Right atrium auricular region (tissue), 2 donors: Measurements from ENCODE around the gene SEC14L6. TPM values are rescaled to one million over a fixed set of nuclear protein-coding genes. Genes with fewer than 3 reads are reported as not detected.
"Not testable (repeated sequence)": the region's sequence is repeated elsewhere in the genome, so short reads cannot be mapped to it uniquely, and the experiment has no call there.

Experiments
- DNase-seq: peaks from one replicate; pipeline ENCODE4 v3.0.0-alpha.2; 2019; ENCODE audit warnings: low spot score
- H3K27ac ChIP-seq, 2 donors: fragments of 200-600 bp; sonication (generic); 1 replicate in 1 of 2; 2 replicates in 1 of 2; pipeline ENCODE4 v1.5.1; 2016 to 2019
- H3K27me3 ChIP-seq, 2 donors: fragments of 200-600 bp; sonication (generic); one replicate each; pipeline versions ENCODE4 v1.5.1 to v1.6.0; 2017 to 2019
- H3K36me3 ChIP-seq: fragments of 200-600 bp; sonication (generic); one replicate; pipeline ENCODE4 v1.5.1; 2016
- H3K4me1 ChIP-seq, 2 donors: fragments of 200-600 bp; sonication (generic); one replicate each; pipeline versions ENCODE4 v1.5.1 to v1.6.0; 2017 to 2019
- H3K4me3 ChIP-seq, 2 donors: fragments of 200-600 bp; sonication (generic); 1 replicate in 1 of 2; 2 replicates in 1 of 2; pipeline ENCODE4 v1.5.1; 2017 to 2019; ENCODE audit warnings: mild to moderate bottlenecking in 1 of 2, moderate library complexity in 1 of 2
- H3K9me3 ChIP-seq, 2 donors: fragments of 200-600 bp; sonication (generic); one replicate each; pipeline ENCODE4 v1.5.1; 2019
- CTCF ChIP-seq, 2 donors: fragments of 200-600 bp; sonication (generic); IDR thresholded peaks; one replicate each; pipeline ENCODE4 v1.5.1; 2019; ENCODE audit warnings: antibody characterized with exemption in 2 of 2
- total RNA-seq, 2 donors: library from RNA; depleted of rRNA; stranded (reverse); fragments of >200 nt; gene quantifications; one replicate each; pipeline ENCODE4 v1.1.0, GENCODE V29; 2016

Gene SEC14L6
- total RNA-seq, 2 donors from 2014 or later = 0.11 to 1.1 TPM

GRCh38 chr22:30542811-30543188 is 3.7 kb downstream of the SEC14L6 start:
- no peak for DNase-seq
- no peaks in the 10 kb centered on the region for H3K36me3 ChIP-seq
- peak overlapping the region in 1 of 2 donors; percentile 46 for H3K4me3 ChIP-seq
- H3K4me1 ChIP-seq = peaks cover 0 to 12% of the 10 kb centered on the region in 2 donors
- no peak overlapping the region for H3K27ac ChIP-seq
- TF ChIP-seq CTCF (IDR thresholded peaks at IDR 0.05) = no peak
- peaks cover 0 to 11% of the 10 kb centered on the region in 2 donors for H3K27me3 ChIP-seq
- no peaks in the 10 kb centered on the region for H3K9me3 ChIP-seq

DNA sequence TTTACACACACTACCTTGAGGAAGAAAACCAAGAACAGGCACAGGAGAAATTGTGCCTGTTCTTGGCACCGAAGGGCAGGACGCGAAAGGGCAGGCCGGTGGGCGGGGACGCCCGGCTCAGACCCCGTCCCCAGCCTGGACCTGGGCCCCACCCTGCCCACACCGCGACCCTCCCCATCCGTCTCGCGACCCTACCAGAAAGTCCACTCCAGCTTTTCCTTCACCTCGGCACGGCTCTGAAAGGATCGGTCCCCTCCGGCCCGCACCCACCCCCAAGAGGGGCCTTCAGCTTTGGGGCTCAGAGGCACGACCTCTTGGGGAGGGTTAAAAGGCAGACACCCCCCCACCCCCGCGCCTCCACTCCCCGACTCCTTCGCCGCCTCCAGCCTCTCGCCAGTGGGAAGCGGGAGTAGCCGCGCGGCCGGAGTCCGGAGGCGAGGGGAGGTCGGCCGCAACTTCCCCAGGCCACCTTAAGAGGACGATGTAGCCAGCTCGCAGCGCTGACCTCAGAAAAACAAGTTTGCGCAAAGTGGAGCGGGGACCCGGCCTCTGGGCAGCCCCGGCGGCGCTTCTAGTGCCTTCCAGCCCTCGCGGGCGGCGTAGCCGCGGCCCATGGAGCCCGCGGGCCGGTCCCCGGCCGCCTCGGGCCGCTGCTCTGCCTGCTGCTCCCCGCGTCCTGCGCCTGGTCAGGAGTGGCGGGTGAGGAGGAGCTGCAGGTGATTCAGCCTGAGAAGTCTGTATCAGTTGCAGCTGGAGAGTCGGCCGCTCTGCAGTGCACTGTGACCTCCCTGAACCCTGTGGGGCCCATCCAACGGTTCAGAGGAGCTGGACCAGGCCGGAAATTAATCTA is 4.4 kb downstream of the SEC14L6 start:
- peak overlapping the region; percentile 5 to 46 for H3K4me3 ChIP-seq
- H3K9me3 ChIP-seq = no peaks in the 10 kb centered on the region
- H3K4me1 ChIP-seq = peaks cover 0 to 12% of the 10 kb centered on the region in 2 donors
- no peaks in the 10 kb centered on the region for H3K36me3 ChIP-seq
- peaks cover 0 to 11% of the 10 kb centered on the region in 2 donors for H3K27me3 ChIP-seq
- TF ChIP-seq CTCF (IDR thresholded peaks at IDR 0.05) = no peak
- no peak overlapping the region for H3K27ac ChIP-seq
- no peak for DNase-seq

DNA sequence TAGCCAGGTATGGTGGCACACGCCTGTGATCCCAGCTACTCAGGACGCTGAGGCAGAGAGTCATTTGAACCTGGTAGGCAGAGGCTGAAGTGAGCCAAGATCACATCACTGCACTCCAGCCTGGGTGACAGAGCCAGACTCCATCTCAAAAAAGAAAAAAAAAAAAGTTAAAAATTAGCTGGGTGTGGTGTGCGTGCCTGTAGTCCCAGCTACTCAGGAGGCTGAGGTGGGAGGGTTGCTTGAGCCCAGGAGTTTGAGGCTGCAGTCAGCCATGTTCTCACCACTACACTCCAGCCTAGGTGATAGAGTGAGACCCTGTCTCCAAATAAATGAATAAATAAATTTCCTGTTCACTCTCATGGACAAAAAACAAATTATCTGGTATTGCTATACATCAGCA is 5.0 kb downstream of the SEC14L6 start:
- peaks cover 0 to 12% of the 10 kb centered on the region in 2 donors for H3K4me1 ChIP-seq
- H3K27ac ChIP-seq, H3K9me3 ChIP-seq, H3K36me3 ChIP-seq, H3K4me3 ChIP-seq, DNase-seq: not testable (repeated sequence)
- H3K27me3 ChIP-seq = peaks cover 0 to 11% of the 10 kb centered on the region in 2 donors

GRCh38 chr22:30539368-30539767 is 7.2 kb downstream of the SEC14L6 start:
- H3K27ac ChIP-seq = no peak overlapping the region
- no peaks in the 10 kb centered on the region for H3K9me3 ChIP-seq
- TF ChIP-seq CTCF (IDR thresholded peaks at IDR 0.05) = no peak
- no peak overlapping the region for H3K4me3 ChIP-seq
- peaks cover 0 to 11% of the 10 kb centered on the region in 2 donors for H3K27me3 ChIP-seq
- H3K36me3 ChIP-seq = no peaks in the 10 kb centered on the region
- H3K4me1 ChIP-seq = peaks cover 0 to 12% of the 10 kb centered on the region in 2 donors
- no peak for DNase-seq

DNA sequence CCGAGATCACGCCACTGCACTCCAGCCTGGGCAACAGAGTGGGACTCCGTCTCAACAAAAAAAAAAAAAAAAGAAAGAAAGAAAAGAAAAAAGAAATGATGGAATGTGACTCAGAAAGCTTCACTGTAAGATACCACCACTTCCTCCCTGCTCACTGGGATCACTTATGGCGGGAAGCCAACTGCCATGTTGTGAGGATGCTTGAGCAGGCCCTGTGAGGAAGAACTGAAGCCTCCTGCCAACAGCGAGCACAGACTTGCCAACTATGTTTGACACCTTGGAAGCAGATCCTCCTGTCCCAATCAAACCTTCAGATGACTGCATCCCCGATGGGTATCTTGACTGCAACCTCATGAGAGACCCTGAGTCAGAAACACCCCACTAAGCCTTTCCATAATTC is 8.3 kb downstream of the SEC14L6 start:
- DNase-seq = no peak
- H3K27ac ChIP-seq = no peak overlapping the region
- no peak for TF ChIP-seq CTCF (IDR thresholded peaks at IDR 0.05)
- no peak overlapping the region for H3K4me3 ChIP-seq
- no peaks in the 10 kb centered on the region for H3K36me3 ChIP-seq
- peaks cover 0 to 11% of the 10 kb centered on the region in 2 donors for H3K27me3 ChIP-seq
- no peaks in the 10 kb centered on the region for H3K9me3 ChIP-seq
- H3K4me1 ChIP-seq = peaks cover 0 to 12% of the 10 kb centered on the region in 2 donors

GRCh38 chr22:30537083-30537731 is 9.3 kb downstream of the SEC14L6 start:
- H3K36me3 ChIP-seq = no peaks in the 10 kb centered on the region
- no peak for DNase-seq
- H3K9me3 ChIP-seq = no peaks in the 10 kb centered on the region
- peaks cover 0 to 6% of the 10 kb centered on the region in 2 donors for H3K27me3 ChIP-seq
- H3K27ac ChIP-seq = no peak overlapping the region
- no peak overlapping the region for H3K4me3 ChIP-seq
- H3K4me1 ChIP-seq = peaks cover 0 to 5% of the 10 kb centered on the region in 2 donors
- no peak for TF ChIP-seq CTCF (IDR thresholded peaks at IDR 0.05)
